ENCODE results near the gene SLC25A47. TPM values are rescaled to one million over a fixed set of nuclear protein-coding genes. Genes with fewer than 3 reads are reported as not detected.

The SLC25A47 gene
- total and polyA plus RNA-seq, 2 donors (not counting 3 experiments of a cell fraction or from before 2014, with no cell fraction given) = not detected

DNA sequence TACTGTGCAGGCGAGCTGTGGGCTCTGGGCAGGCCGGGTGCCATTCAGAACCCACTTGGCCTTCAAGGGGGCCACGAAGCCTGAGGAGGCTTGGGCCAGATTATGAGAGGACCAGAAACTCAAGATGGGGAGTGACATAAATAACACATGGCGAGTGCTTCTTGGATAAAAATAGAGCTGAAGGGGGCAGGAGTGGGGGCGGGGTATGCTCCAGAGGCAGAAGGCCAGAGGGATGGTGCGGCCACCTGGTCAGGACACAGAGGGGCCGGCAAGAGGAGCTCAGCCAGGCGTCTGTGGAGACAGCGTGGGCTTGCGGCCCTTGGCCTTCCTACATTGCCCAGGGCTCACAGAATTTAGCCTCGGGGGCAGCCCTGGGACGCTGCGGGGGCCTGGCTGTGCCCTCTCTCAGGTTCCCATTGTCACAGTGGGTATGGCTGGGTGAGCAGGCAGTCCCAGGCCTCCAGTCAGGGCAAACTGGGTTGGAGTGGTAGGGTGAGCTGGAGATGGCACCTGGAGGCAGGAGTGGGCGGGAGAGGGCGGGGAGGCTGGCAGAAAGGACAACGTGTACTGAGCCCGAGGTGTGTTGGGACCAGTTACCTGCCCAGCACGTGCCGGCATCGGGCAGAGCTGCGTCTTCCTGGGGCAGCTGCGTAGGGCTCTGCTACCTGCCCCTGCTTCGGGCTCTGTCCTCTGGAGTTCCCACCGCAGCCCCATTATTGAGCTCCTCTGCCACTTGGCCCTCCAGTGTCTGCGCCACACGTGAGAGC lies 9.5 kb upstream of the SLC25A47 start:
- ChIA-PET CTCF (interaction anchor here (0.8 kb wide), 1 partner anchor 28 kb away, joined by 3 read pairs; no protein-coding TSS in a partner anchor), POLR2A (no interaction called here)
- H3K9me1 ChIP-seq (replicated peaks; ENCODE audit: control insufficient read depth, extremely low read depth, insufficient read depth, low read length) = no peaks in the 10 kb centered on the region
- FAIRE-seq (no peak), DNase-seq (ENCODE audit: low read depth, low spot score) (no peak)
- no peak overlapping the region for H3K27ac ChIP-seq (ENCODE audit: insufficient read depth, low read depth, low read length)
- H3K36me3 ChIP-seq (ENCODE audit: control insufficient read depth in 2 of 2, extremely low read depth in 1 of 2, insufficient read depth in 2 of 2, low read length in 2 of 2) = no peaks in the 10 kb centered on the region
- dilution Hi-C loops (cut with MboI; ENCODE audit: extremely low pct_ligation_motif_present, low sequenced_read_pairs) (no loop called here), intact Hi-C loops (cut with micrococcal nuclease) (no loop called here)
- peaks cover 11% of the 10 kb centered on the region for H3K4me1 ChIP-seq (ENCODE audit: control insufficient read depth, extremely low read depth, insufficient read depth, low read length)
- BruUV-seq (replicated peaks) = no TSS peak
- H3K27me3 ChIP-seq (ENCODE audit: control insufficient read depth in 2 of 2, insufficient read depth in 2 of 2, low read length in 2 of 2) = no peaks in the 10 kb centered on the region
- TF ChIP-seq, protein P1, sequence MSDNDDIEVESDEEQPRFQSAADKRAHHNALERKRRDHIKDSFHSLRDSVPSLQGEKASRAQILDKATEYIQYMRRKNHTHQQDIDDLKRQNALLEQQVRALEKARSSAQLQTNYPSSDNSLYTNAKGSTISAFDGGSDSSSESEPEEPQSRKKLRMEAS (IDR thresholded peaks at IDR 0.05; ENCODE audit: insufficient read depth, insufficient read length) = no peak
- TF ChIP-seq EZH2 (IDR thresholded peaks at IDR 0.05; ENCODE audit: borderline replicate concordance, low read depth, low read length, severe bottlenecking) (no peak), POLR2A (IDR thresholded peaks at IDR 0.05; ENCODE audit: low read depth, low read length) (no peak), POLR2AphosphoS5 (IDR thresholded peaks at IDR 0.05; ENCODE audit: insufficient read depth, low read depth, low read length) (no peak), CTCF (IDR thresholded peaks at IDR 0.05; ENCODE audit: extremely low read depth in 1 of 2, insufficient read depth in 1 of 2, low read depth in 1 of 2, low read length in 2 of 2) (no peak), JUN (IDR thresholded peaks at IDR 0.05; ENCODE audit: borderline replicate concordance, insufficient read depth, insufficient read length, low read depth) (no peak), MYC (IDR thresholded peaks at IDR 0.05; ENCODE audit: low read depth, low read length) (no peak), GATA2 (IDR thresholded peaks at IDR 0.05; ENCODE audit: insufficient read depth, insufficient read length, low read depth, low read length) (no peak), FOS (IDR thresholded peaks at IDR 0.05; ENCODE audit: borderline replicate concordance, insufficient read depth, low read length) (no peak)
- no peaks in the 10 kb centered on the region for H3K9me3 ChIP-seq (replicated peaks; ENCODE audit: control insufficient read depth, insufficient read depth, low read length)
- H2AFZ ChIP-seq (ENCODE audit: low read depth, low read length) = no peak overlapping the region
- no peak overlapping the region for H3K9ac ChIP-seq (replicated peaks; ENCODE audit: extremely low read depth, insufficient read depth, low read length)
- no peaks in the 10 kb centered on the region for H3K79me2 ChIP-seq (ENCODE audit: control insufficient read depth, insufficient read depth, low read length)
- H3K4me3 ChIP-seq (replicated peaks in 1 of 3; ENCODE audit: insufficient read depth in 1 of 3, low read depth in 1 of 3, low read length in 3 of 3) = no peak overlapping the region
- no peak overlapping the region for H3K4me2 ChIP-seq (ENCODE audit: insufficient read depth, low read length)
- H4K20me1 ChIP-seq (replicated peaks; ENCODE audit: control insufficient read depth, extremely low read depth, insufficient read depth, low read length) = no peaks in the 10 kb centered on the region
